ENCODE data around the gene PPIF. TPM values are rescaled to one million over a fixed set of nuclear protein-coding genes. Genes with fewer than 3 reads are reported as not detected.
A peak's percentile ranks its signal among the peaks of the same experiment; 100 is the strongest.

The PPIF gene
- total RNA-seq, 6 donors from 2014 or later, result 19.3 to 46.5 (median 31.2) TPM

GRCh38 chr10:79316671-79317431, 30.4 kb upstream of the PPIF start:
- peak in 1 of 2 donors; percentile 3 for ATAC-seq (ENCODE audit: low FRiP score in 2 of 2)
- Histone ChIP-seq H3K9me3 (no peaks in the 10 kb centered on the region), H3K27me3 (no peaks in the 10 kb centered on the region), H3K4me3 (no peak overlapping the region), H3K27ac (peak overlapping the region in 3 of 4 donors; percentile 50 to 55 (median 54)), H3K36me3 (peaks cover 0 to 42% (median 28%) of the 10 kb centered on the region in 4 donors), H3K4me1 (peaks cover 10 to 29% (median 21%) of the 10 kb centered on the region in 4 donors)
- no peak for TF ChIP-seq CTCF (IDR thresholded peaks at IDR 0.05)
- no peak for TF ChIP-seq EP300 (IDR thresholded peaks at IDR 0.05)
- no peak for TF ChIP-seq POLR2AphosphoS5 (IDR thresholded peaks at IDR 0.05)
- no peak for TF ChIP-seq POLR2A (IDR thresholded peaks at IDR 0.05)
- 27 to 32% methylated on average over 3 to 13 of the region's 13 CpGs for WGBS, 2 donors
- DNase-seq, result no peak

GRCh38 chr10:79318369-79318768, 28.9 kb upstream of the PPIF start:
- no peaks in the 10 kb centered on the region for H3K27me3 ChIP-seq
- H3K36me3 ChIP-seq, result peaks cover 0 to 26% (median 12%) of the 10 kb centered on the region in 4 donors
- 89 to 93% methylated on average over 5 of the region's 5 CpGs for WGBS, 2 donors
- DNase-seq (no peak), ATAC-seq (ENCODE audit: low FRiP score in 2 of 2) (no peak)
- H3K4me3 ChIP-seq, result no peak overlapping the region
- H3K27ac ChIP-seq, result peak overlapping the region in 2 of 4 donors; percentile 50 to 55
- H3K9me3 ChIP-seq, result no peaks in the 10 kb centered on the region
- no peak for TF ChIP-seq POLR2A (IDR thresholded peaks at IDR 0.05)
- peaks cover 18 to 40% (median 27%) of the 10 kb centered on the region in 4 donors for H3K4me1 ChIP-seq

- 83 to 87% methylated on average over 11 of the region's 11 CpGs for WGBS, 2 donors
- Histone ChIP-seq H3K27ac (no peak overlapping the region), H3K36me3 (peaks cover 0 to 18% (median 4%) of the 10 kb centered on the region in 4 donors), H3K27me3 (no peaks in the 10 kb centered on the region), H3K9me3 (no peaks in the 10 kb centered on the region), H3K4me1 (peaks cover 18 to 45% (median 27%) of the 10 kb centered on the region in 4 donors), H3K4me3 (no peak overlapping the region)
- no peak for ATAC-seq (ENCODE audit: low FRiP score in 2 of 2)
- TF ChIP-seq EP300 (IDR thresholded peaks at IDR 0.05), result no peak
- TF ChIP-seq POLR2A (IDR thresholded peaks at IDR 0.05), result no peak
- TF ChIP-seq CTCF (IDR thresholded peaks at IDR 0.05), result no peak
- no peak for TF ChIP-seq POLR2AphosphoS5 (IDR thresholded peaks at IDR 0.05)
- DNase-seq, result no peak
Observed at GRCh38 chr10:79319115-79319771, 28.0 kb upstream of the PPIF start.

GRCh38 chr10:79320316-79320715, 27.0 kb upstream of the PPIF start:
- Histone ChIP-seq H3K36me3 (peaks cover 0 to 7% (median under 1%) of the 10 kb centered on the region in 4 donors), H3K27me3 (no peaks in the 10 kb centered on the region), H3K9me3 (no peaks in the 10 kb centered on the region), H3K27ac (peak overlapping the region in 2 of 4 donors; percentile 12 to 54), H3K4me3 (no peak overlapping the region), H3K4me1 (peaks cover 18 to 45% (median 27%) of the 10 kb centered on the region in 4 donors)
- no peak for DNase-seq
- TF ChIP-seq EP300 (IDR thresholded peaks at IDR 0.05) (no peak), POLR2AphosphoS5 (IDR thresholded peaks at IDR 0.05) (no peak), CTCF (IDR thresholded peaks at IDR 0.05) (no peak), POLR2A (IDR thresholded peaks at IDR 0.05) (no peak)
- WGBS, 2 donors, result 100% methylated on average over 2 of the region's 2 CpGs
- ATAC-seq (ENCODE audit: low FRiP score in 2 of 2), result no peak

DNA sequence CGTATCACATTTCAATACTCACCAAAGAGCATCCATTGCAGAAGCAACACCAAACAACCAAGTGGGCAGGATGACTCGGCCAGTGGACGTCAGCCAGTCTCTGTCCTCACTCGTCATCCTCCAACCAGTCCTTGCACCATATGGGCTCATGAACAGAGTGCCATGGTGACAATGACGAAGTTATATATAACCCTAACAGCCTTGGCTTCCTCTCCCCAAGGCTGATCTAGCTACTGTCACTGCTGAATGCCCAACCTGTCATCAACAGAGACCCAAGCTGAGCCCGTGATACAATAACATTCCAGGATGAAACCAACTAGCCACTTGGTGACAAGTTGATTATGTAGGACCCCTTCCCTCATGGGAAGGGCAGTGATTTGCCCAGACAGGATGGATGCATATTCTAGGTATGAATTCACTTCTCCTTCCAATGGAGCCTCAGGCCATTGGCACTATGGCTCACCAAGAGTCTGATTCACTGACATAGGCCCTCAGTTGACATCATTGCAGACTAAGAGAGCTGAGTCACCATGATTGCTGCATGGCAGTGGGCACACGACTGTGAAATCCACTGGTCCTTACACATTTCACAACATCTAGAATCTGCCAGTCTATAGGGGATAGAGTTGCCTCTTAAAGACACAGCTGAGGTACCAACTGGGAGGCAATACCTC, 26.3 kb upstream of the PPIF start:
- ATAC-seq (ENCODE audit: low FRiP score in 2 of 2), result peak in 1 of 2 donors; percentile 1

More for the DNA sequence above, 26.3 kb upstream of the PPIF start:
- TF ChIP-seq CTCF (IDR thresholded peaks at IDR 0.05) (no peak), POLR2AphosphoS5 (IDR thresholded peaks at IDR 0.05) (peak; percentile 56 to 74), EP300 (IDR thresholded peaks at IDR 0.05) (peak in 2 of 4 donors; percentile 3 to 13), POLR2A (IDR thresholded peaks at IDR 0.05) (no peak)
- Histone ChIP-seq H3K4me1 (peaks cover 18 to 45% (median 27%) of the 10 kb centered on the region in 4 donors), H3K4me3 (no peak overlapping the region), H3K27me3 (no peaks in the 10 kb centered on the region), H3K36me3 (peaks cover 0 to under 1% (median 0%) of the 10 kb centered on the region in 4 donors), H3K9me3 (no peaks in the 10 kb centered on the region), H3K27ac (peak overlapping the region in 2 of 4 donors; percentile 12 to 54)
- DNase-seq, result peak in 1 of 2 donors; percentile 65
- 46 to 85% methylated on average over 5 to 7 of the region's 7 CpGs for WGBS, 2 donors
